IPS-NIHi7 (cell line): ENCODE measurements around the gene SPATA24.
"Not testable (repeated sequence)": the region's sequence is repeated elsewhere in the genome, so short reads cannot be mapped to it uniquely, and the experiment has no call there.

Source experiments
- DNase-seq: peaks from one replicate; pipeline ENCODE4 v3.0.0; 2012; ENCODE audit warnings: mixed read lengths; ENCODE audit errors: extremely low spot score

SPATA24 gene

GRCh38 chr5:139403787-139404483 lies at the start of gene SPATA24:
Gene SPATA24 (minus strand): TSS chr5:139404089. CDS start chr5:139404060, 29 bp downstream.
- DNase-seq = peak; percentile 99

- no peak for DNase-seq
Observed at GRCh38 chr5:139451878-139452660, 48.2 kb upstream of the SPATA24 start.

GRCh38 chr5:139451176-139451575 lies 47.3 kb upstream of the SPATA24 start:
- no peak for DNase-seq

GRCh38 chr5:139446956-139447779 lies 43.3 kb upstream of the SPATA24 start:
- DNase-seq = no peak

- no peak for DNase-seq
Observed at GRCh38 chr5:139445325-139446170, 41.7 kb upstream of the SPATA24 start.

GRCh38 chr5:139443831-139444453 lies 40.1 kb upstream of the SPATA24 start:
- no peak for DNase-seq

- not testable (repeated sequence) for DNase-seq
Observed at GRCh38 chr5:139440416-139440815, 36.5 kb upstream of the SPATA24 start.

- DNase-seq = peak; percentile 98
Observed at GRCh38 chr5:139439013-139439903, 35.4 kb upstream of the SPATA24 start, which contains the start of gene DNAJC18. Gene DNAJC18 (minus strand): TSS chr5:139439525. CDS start chr5:139439445, 80 bp downstream.

- no peak for DNase-seq
Observed at GRCh38 chr5:139438707-139439012, 34.8 kb upstream of the SPATA24 start.

- DNase-seq = no peak
Observed at GRCh38 chr5:139435676-139436075, 31.8 kb upstream of the SPATA24 start.

- DNase-seq = no peak
Observed at GRCh38 chr5:139431706-139432105, 27.8 kb upstream of the SPATA24 start.

GRCh38 chr5:139430015-139430414 lies 26.1 kb upstream of the SPATA24 start:
- no peak for DNase-seq

- no peak for DNase-seq
Observed at GRCh38 chr5:139426203-139426885, 22.5 kb upstream of the SPATA24 start.

- no peak for DNase-seq
Observed at GRCh38 chr5:139425497-139425896, 21.6 kb upstream of the SPATA24 start.

GRCh38 chr5:139422307-139422893 lies 18.5 kb upstream of the SPATA24 start:
- DNase-seq = peak; percentile 83

- DNase-seq = no peak
Observed at GRCh38 chr5:139419226-139420192, 15.6 kb upstream of the SPATA24 start.

- DNase-seq = no peak
Observed at GRCh38 chr5:139418793-139419192, 14.9 kb upstream of the SPATA24 start.

GRCh38 chr5:139417214-139417613 lies 13.3 kb upstream of the SPATA24 start:
- DNase-seq = no peak
